C4-2B (cell line): Measurements from ENCODE around the gene DERL3.

Experiments used
- ZFX ChIP-seq: fragments of 450-650 bp; IDR thresholded peaks from 2 replicates; pipeline ENCODE4 v1.6.1; 2017
- TF ChIP-seq, protein P1 (sequence below): fragments of 450-650 bp; conservative IDR thresholded peaks from 2 replicates; pipeline ENCODE4 v1.5.1; 2017; ENCODE audit warnings: mild to moderate bottlenecking

GRCh38 chr22:23834406-23834792, 4.4 kb downstream of the DERL3 start:
- TF ChIP-seq, protein P1, sequence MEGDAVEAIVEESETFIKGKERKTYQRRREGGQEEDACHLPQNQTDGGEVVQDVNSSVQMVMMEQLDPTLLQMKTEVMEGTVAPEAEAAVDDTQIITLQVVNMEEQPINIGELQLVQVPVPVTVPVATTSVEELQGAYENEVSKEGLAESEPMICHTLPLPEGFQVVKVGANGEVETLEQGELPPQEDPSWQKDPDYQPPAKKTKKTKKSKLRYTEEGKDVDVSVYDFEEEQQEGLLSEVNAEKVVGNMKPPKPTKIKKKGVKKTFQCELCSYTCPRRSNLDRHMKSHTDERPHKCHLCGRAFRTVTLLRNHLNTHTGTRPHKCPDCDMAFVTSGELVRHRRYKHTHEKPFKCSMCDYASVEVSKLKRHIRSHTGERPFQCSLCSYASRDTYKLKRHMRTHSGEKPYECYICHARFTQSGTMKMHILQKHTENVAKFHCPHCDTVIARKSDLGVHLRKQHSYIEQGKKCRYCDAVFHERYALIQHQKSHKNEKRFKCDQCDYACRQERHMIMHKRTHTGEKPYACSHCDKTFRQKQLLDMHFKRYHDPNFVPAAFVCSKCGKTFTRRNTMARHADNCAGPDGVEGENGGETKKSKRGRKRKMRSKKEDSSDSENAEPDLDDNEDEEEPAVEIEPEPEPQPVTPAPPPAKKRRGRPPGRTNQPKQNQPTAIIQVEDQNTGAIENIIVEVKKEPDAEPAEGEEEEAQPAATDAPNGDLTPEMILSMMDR = no peak
- TF ChIP-seq ZFX = no peak
